ENCODE data around the gene BCL2L15.

DNA sequence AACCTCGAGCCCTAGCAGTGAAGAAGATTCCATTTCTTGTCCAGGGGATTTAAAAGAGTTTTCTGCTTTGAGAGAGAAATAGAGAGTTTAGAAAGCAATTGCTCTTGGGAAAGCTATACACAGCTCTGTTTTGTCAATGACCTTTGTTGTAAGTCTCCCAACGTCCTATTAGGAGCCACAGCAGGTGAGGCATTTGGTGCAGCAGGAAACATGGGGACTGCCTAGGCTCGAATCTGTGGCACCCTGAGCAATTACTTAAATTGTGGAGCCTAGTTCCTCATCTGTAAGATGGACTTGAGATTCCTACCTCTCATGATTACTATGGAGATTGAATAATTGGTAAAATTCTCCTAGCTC is 25.9 kb upstream of the BCL2L15 start:
- TF ChIP-seq, protein P1, sequence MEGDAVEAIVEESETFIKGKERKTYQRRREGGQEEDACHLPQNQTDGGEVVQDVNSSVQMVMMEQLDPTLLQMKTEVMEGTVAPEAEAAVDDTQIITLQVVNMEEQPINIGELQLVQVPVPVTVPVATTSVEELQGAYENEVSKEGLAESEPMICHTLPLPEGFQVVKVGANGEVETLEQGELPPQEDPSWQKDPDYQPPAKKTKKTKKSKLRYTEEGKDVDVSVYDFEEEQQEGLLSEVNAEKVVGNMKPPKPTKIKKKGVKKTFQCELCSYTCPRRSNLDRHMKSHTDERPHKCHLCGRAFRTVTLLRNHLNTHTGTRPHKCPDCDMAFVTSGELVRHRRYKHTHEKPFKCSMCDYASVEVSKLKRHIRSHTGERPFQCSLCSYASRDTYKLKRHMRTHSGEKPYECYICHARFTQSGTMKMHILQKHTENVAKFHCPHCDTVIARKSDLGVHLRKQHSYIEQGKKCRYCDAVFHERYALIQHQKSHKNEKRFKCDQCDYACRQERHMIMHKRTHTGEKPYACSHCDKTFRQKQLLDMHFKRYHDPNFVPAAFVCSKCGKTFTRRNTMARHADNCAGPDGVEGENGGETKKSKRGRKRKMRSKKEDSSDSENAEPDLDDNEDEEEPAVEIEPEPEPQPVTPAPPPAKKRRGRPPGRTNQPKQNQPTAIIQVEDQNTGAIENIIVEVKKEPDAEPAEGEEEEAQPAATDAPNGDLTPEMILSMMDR (IDR thresholded peaks at IDR 0.05) = no peak
- no peak for TF ChIP-seq POLR2A (IDR thresholded peaks at IDR 0.05)
